Body of pancreas (tissue), 4 donors: Measurements from ENCODE around the gene ABCC10. TPM values are rescaled to one million over a fixed set of nuclear protein-coding genes. Genes with fewer than 3 reads are reported as not detected.
A peak's percentile ranks its signal among the peaks of the same experiment; 100 is the strongest.
"Not testable (repeated sequence)": the region's sequence is repeated elsewhere in the genome, so short reads cannot be mapped to it uniquely, and the experiment has no call there.

ENCODE experiments used
- ATAC-seq: fragments of 150-250 bp; one replicate; pipeline ENCODE4 v1.9.1; 2016
- DNase-seq, 4 donors: peaks; one replicate each; pipeline ENCODE4 v3.0.0-alpha.2; 2019
- H3K27ac ChIP-seq, 4 donors: fragments of 200-600 bp; sonication (generic); 1 replicate in 3 of 4; 2 replicates in 1 of 4; pipeline versions ENCODE4 v1.5.1 to v1.6.1; 2016 to 2019; ENCODE audit warnings: mild to moderate bottlenecking in 1 of 4, mixed read lengths in 1 of 4, moderate library complexity in 1 of 4
- H3K27me3 ChIP-seq, 2 donors: fragments of 200-600 bp; sonication (generic); one replicate each; pipeline ENCODE4 v1.6.0; 2016; ENCODE audit warnings: mild to moderate bottlenecking in 1 of 2
- H3K36me3 ChIP-seq, 2 donors: fragments of 200-600 bp; sonication (generic); replicated peaks in 1 of 2; 2 replicates each; pipeline ENCODE4 v1.5.1; 2016; ENCODE audit warnings: low read depth in 2 of 2; ENCODE audit not compliant: insufficient read depth in 1 of 2
- H3K4me1 ChIP-seq: fragments of 200-600 bp; sonication (generic); one replicate; pipeline ENCODE4 v1.6.0; 2016
- H3K4me3 ChIP-seq, 2 donors: fragments of 200-600 bp; sonication (generic); 1 replicate in 1 of 2; 2 replicates in 1 of 2; pipeline ENCODE4 v1.5.1; 2016 to 2019
- H3K9me3 ChIP-seq, 3 donors: fragments of 200-600 bp; sonication (generic); 1 replicate in 2 of 3; 2 replicates in 1 of 3; pipeline ENCODE4 v1.5.1; 2016
- CTCF ChIP-seq, 7 experiments: fragments of 450-650 bp in 4 of 7; fragments of 200-600 bp in 3 of 7; sonication (generic) in 3 of 7; IDR thresholded peaks; one replicate each; pipeline ENCODE4 v1.5.1; 2016 to 2019; ENCODE audit warnings: antibody characterized with exemption in 7 of 7
- POLR2A ChIP-seq, 3 donors: fragments of 450-650 bp; IDR thresholded peaks; one replicate each; pipeline ENCODE4 v1.6.1; 2016; ENCODE audit warnings: antibody characterized with exemption in 3 of 3, mild to moderate bottlenecking in 2 of 3
- WGBS, 2 donors: methylation state at CpG; one replicate each; pipeline ENCODE4 v1.1.5; 2017; 5-methylcytosine and 5-hydroxymethylcytosine counted together
- intact Hi-C: fragments of 100-400 bp; cut with DNase I; formaldehyde crosslinking; loops from one replicate; pipeline ENCODE4 v1.15.1; 2023
- total RNA-seq, 2 donors: library from RNA; depleted of rRNA; stranded (reverse); fragments of >200 nt; gene quantifications; one replicate each; pipeline ENCODE4 v1.1.0, GENCODE V29; 2016

The ABCC10 gene
- total RNA-seq, 2 donors from 2014 or later: 17.1 to 44.5 TPM

DNA sequence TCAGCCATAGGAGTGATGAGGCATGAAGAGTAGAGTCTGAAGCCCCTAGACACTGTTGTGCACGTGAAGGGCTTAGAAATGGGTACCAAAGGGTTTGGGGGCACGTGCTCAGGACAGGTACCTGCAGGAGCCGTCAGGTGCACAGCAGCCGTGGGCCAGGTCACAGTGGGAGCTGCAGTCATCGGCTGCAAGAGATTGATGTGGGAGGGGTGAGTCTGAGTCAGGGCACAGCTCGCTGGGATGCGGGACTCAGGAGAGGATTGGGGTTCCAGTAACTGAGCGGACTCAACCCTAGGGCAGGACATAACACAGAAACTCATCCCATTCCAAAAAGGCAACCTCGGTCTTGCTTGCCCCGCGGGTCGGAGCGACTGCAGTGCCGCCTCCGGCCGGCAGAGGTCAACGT, 27.0 kb downstream of the ABCC10 start:
- peaks cover 18% of the 10 kb centered on the region for H3K4me1 ChIP-seq
- H3K9me3 ChIP-seq: no peaks in the 10 kb centered on the region
- TF ChIP-seq CTCF (IDR thresholded peaks at IDR 0.05) (peak; percentile 88 to 96 (median 94)), POLR2A (IDR thresholded peaks at IDR 0.05) (no peak)
- WGBS, 2 donors: 9 to 11% methylated on average over 14 to 17 of the region's 17 CpGs
- H3K4me3 ChIP-seq: peak overlapping the region in 1 of 2 donors; percentile 38
- H3K27ac ChIP-seq: no peak overlapping the region
- peaks cover 0 to 5% of the 10 kb centered on the region in 2 donors for H3K27me3 ChIP-seq
- intact Hi-C loops: loop anchor here (5.0 kb wide), 1 partner anchor 53 kb away; no protein-coding TSS in a partner anchor
- DNase-seq: no peak
- ATAC-seq: peak; percentile 27
- peaks cover 3 to 6% of the 10 kb centered on the region in 2 donors for H3K36me3 ChIP-seq

DNA sequence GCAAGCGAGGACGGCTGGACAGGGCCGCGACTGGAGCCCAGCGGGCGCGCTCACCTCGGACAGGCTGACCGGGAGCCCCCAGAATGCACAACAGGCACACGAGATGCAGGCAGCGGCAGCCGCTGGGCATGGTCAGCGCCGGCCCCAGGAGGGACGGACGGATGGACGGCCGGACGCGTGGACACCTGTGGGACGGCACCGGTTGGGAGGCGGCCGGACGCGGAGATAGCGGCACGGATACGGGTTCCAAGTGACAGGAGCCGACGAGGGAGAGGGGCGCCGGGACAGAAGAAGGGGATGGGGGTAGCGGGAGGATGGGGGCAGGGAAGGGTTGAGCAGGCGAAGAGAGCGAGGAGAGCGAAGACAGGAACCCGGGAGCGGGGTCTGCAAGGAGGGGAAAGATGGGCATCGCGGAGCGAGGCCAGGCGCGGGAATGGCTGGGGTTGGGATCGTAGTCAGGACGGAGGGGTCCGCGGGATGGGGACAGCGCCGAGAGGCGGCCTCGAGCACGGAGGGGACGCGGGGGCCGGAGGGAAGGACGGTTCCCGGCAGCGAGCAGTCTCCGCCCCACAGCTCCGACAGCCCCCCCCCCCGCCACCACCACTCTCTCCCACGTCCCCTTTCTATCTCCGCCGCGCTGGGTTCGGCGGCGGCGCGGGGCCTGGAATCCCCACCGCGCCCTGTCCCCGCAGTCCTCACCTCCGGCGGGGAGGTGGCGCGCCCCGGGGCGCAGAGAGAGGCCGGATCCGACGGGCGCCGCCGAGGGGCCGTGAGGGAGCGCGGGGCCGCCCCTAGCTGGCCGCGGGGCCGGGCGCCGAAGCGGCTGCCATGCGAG, 27.6 kb downstream of the ABCC10 start:
- peak; percentile 83 to 89 (median 85) for DNase-seq
- TF ChIP-seq CTCF (IDR thresholded peaks at IDR 0.05) (peak in 1 of 7 experiments; percentile 26), POLR2A (IDR thresholded peaks at IDR 0.05) (no peak)
- H3K9me3 ChIP-seq: no peaks in the 10 kb centered on the region
- peaks cover 0 to 5% of the 10 kb centered on the region in 2 donors for H3K27me3 ChIP-seq
- H3K4me3 ChIP-seq: peak overlapping the region; percentile 38 to 39
- intact Hi-C loops: loop anchor here (5.0 kb wide), 1 partner anchor 52 kb away; no protein-coding TSS in a partner anchor
- 1 to 3% methylated on average over 51 to 80 of the region's 97 CpGs for WGBS, 2 donors
- H3K27ac ChIP-seq: no peak overlapping the region
- peaks cover 0 to 2% of the 10 kb centered on the region in 2 donors for H3K36me3 ChIP-seq
- peak; percentile 92 for ATAC-seq
- H3K4me1 ChIP-seq: peaks cover 18% of the 10 kb centered on the region

DNA sequence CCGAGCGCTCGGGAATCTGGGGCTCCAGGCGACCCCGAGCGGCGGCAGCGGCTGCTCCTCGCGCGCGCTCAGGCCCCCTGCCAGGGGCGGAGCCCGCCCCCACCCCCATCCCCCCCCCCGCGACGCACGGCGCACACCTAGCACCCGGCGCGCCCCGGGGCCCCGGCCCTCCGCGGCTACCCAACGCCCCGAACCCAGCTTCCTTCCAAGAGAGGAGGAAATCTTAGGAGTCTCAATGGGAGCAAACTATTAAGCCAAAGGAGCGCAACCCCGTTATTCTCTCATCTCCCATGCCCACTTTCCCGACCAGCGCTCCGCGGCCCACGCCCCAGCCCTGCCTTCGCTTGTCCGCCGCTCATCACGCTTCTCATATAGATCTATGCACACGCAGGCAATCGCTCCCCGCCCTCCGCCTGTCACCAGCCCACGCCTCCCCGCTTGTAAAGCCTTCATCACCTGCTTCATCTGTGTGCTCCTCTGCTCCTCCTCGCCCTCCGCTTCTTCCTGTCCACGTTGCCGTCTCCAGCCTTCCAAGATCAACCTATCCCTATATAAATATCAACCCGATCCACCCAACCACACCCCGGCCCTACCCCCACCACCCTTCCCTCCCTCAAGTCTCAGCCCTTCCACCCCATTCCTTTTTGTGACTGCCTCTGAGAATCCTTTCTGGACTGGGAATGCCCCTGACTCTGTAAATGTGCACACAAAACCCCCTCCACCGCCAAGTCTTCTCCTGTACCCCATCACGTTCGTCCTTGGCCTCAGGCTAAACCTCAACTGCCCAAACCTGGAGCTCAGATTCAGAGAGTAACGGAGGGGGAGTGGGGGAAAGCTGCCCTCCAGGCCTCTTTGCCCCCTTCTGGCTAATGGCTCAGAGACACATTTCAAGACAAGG, 28.4 kb downstream of the ABCC10 start, which contains the start of gene DLK2:
Gene DLK2, minus strand, starts transcription at position 18 of the 898 bp plus-strand sequence. CDS start 723 bp downstream, outside the sequence.
- no peaks in the 10 kb centered on the region for H3K36me3 ChIP-seq
- H3K9me3 ChIP-seq: no peaks in the 10 kb centered on the region
- intact Hi-C loops: no loop called here
- DNase-seq (peak in 2 of 4 donors; percentile 19 to 21), ATAC-seq (peak; percentile 1)
- peaks cover 18% of the 10 kb centered on the region for H3K4me1 ChIP-seq
- peak within 1 kb of the TSS; percentile 38 to 39 for H3K4me3 ChIP-seq
- peaks cover 0 to 5% of the 10 kb centered on the region in 2 donors for H3K27me3 ChIP-seq
- WGBS, 2 donors: 4 to 7% methylated on average over 26 to 33 of the region's 55 CpGs
- no peak for TF ChIP-seq POLR2A (IDR thresholded peaks at IDR 0.05)
- no peak for TF ChIP-seq CTCF (IDR thresholded peaks at IDR 0.05)
- no peak within 1 kb of the TSS for H3K27ac ChIP-seq

GRCh38 chr6:43457643-43458042, 30.3 kb downstream of the ABCC10 start:
- Histone ChIP-seq H3K4me3 (no peak overlapping the region), H3K4me1 (peaks cover 18% of the 10 kb centered on the region), H3K27me3 (peaks cover 0 to 5% of the 10 kb centered on the region in 2 donors), H3K27ac (no peak overlapping the region), H3K36me3 (no peaks in the 10 kb centered on the region), H3K9me3 (no peaks in the 10 kb centered on the region)
- no peak for TF ChIP-seq CTCF (IDR thresholded peaks at IDR 0.05)
- TF ChIP-seq POLR2A (IDR thresholded peaks at IDR 0.05): no peak
- intact Hi-C loops: no loop called here
- DNase-seq: no peak
- WGBS, 2 donors: 47 to 50% methylated on average over 9 of the region's 9 CpGs
- ATAC-seq: no peak

GRCh38 chr6:43458154-43458553, 30.8 kb downstream of the ABCC10 start:
- H3K4me3 ChIP-seq, ATAC-seq, DNase-seq, H3K36me3 ChIP-seq, H3K27ac ChIP-seq, H3K27me3 ChIP-seq, intact Hi-C loops, H3K9me3 ChIP-seq: not testable (repeated sequence)
- H3K4me1 ChIP-seq: peaks cover 18% of the 10 kb centered on the region
- 86 to 90% methylated on average over 15 of the region's 15 CpGs for WGBS, 2 donors
